H9 (cell line): ENCODE measurements around the gene APOA1. TPM values are rescaled to one million over a fixed set of nuclear protein-coding genes. Genes with fewer than 3 reads are reported as not detected.

Experiments used
- DNase-seq: peaks from one replicate; pipeline ENCODE4 v3.0.0-alpha.2; 2017
- H2AFZ ChIP-seq: one replicate; pipeline ENCODE4 v1.6.1; 2013; ENCODE audit warnings: mild to moderate bottlenecking, low read length, control low read depth, moderate library complexity
- H2AK5ac ChIP-seq: 2 replicates; pipeline ENCODE4 v1.6.1; 2013; ENCODE audit warnings: low read length, control low read depth, mixed read lengths; ENCODE audit not compliant: insufficient read length
- H2BK120ac ChIP-seq: one replicate; pipeline ENCODE4 v1.6.1; 2013; ENCODE audit warnings: low read depth, mild to moderate bottlenecking, low read length, control low read depth, inconsistent platforms; ENCODE audit not compliant: poor library complexity, severe bottlenecking
- H2BK12ac ChIP-seq: 2 replicates; pipeline ENCODE4 v1.6.1; 2013; ENCODE audit warnings: low read length, control low read depth, mixed read lengths, low read depth; ENCODE audit not compliant: insufficient read length
- H2BK15ac ChIP-seq: 2 replicates; pipeline ENCODE4 v1.6.1; 2013; ENCODE audit warnings: low read depth, low read length, control low read depth
- H2BK20ac ChIP-seq: one replicate; pipeline ENCODE4 v1.6.1; 2013; ENCODE audit warnings: low read depth, mild to moderate bottlenecking, low read length, control low read depth, inconsistent platforms; ENCODE audit not compliant: poor library complexity, severe bottlenecking
- H2BK5ac ChIP-seq: 2 replicates; pipeline ENCODE4 v1.6.1; 2013; ENCODE audit warnings: low read length, control low read depth, mixed read lengths; ENCODE audit not compliant: insufficient read length
- H3K14ac ChIP-seq: 2 replicates; pipeline ENCODE4 v1.6.1; 2013; ENCODE audit warnings: low read length, control low read depth; ENCODE audit not compliant: insufficient read depth
- H3K18ac ChIP-seq: 2 replicates; pipeline ENCODE4 v1.6.1; 2013; ENCODE audit warnings: low read depth, mild to moderate bottlenecking, mixed read lengths, low read length, control low read depth; ENCODE audit not compliant: insufficient read length
- H3K23ac ChIP-seq: 2 replicates; pipeline ENCODE4 v1.6.1; 2013; ENCODE audit warnings: low read length, control low read depth, mixed read lengths, low read depth; ENCODE audit not compliant: insufficient read length
- H3K23me2 ChIP-seq: 2 replicates; pipeline ENCODE4 v1.6.1; 2013; ENCODE audit warnings: low read depth, mild to moderate bottlenecking, mixed read lengths, low read length, control low read depth; ENCODE audit not compliant: insufficient read length, poor library complexity, severe bottlenecking
- H3K27ac ChIP-seq: 2 replicates; pipeline ENCODE4 v1.5.1; 2013; ENCODE audit warnings: low read length, control low read depth, mixed read lengths, low read depth; ENCODE audit not compliant: insufficient read length
- H3K27me3 ChIP-seq: 2 replicates; pipeline ENCODE4 v1.6.1; 2013; ENCODE audit warnings: low read length, control low read depth, inconsistent platforms; ENCODE audit not compliant: insufficient read depth
- H3K4ac ChIP-seq: 2 replicates; pipeline ENCODE4 v1.6.1; 2013; ENCODE audit warnings: low read depth, mild to moderate bottlenecking, control low read depth, inconsistent platforms, low read length, moderate library complexity
- H3K4me1 ChIP-seq: 2 replicates; pipeline ENCODE4 v1.6.1; 2013; ENCODE audit warnings: low read length, control low read depth, inconsistent platforms; ENCODE audit not compliant: insufficient read depth
- H3K4me2 ChIP-seq: 2 replicates; pipeline ENCODE4 v1.6.1; 2013; ENCODE audit warnings: low read length, control low read depth, mixed read lengths; ENCODE audit not compliant: insufficient read length, insufficient read depth
- H3K56ac ChIP-seq: 2 replicates; pipeline ENCODE4 v1.6.1; 2013; ENCODE audit warnings: low read depth, mild to moderate bottlenecking, mixed read lengths, low read length, control low read depth; ENCODE audit not compliant: insufficient read length
- H3K79me1 ChIP-seq: 2 replicates; pipeline ENCODE4 v1.6.1; 2013; ENCODE audit warnings: low read depth, mild to moderate bottlenecking, moderate library complexity, low read length, control low read depth, inconsistent platforms; ENCODE audit not compliant: insufficient read depth, poor library complexity, severe bottlenecking
- H3K79me2 ChIP-seq: 2 replicates; pipeline ENCODE4 v1.6.1; 2013; ENCODE audit warnings: low read length, control low read depth, inconsistent platforms; ENCODE audit not compliant: insufficient read depth
- H3K9ac ChIP-seq: 2 replicates; pipeline ENCODE4 v1.6.1; 2013; ENCODE audit warnings: low read length, control low read depth, mixed read lengths; ENCODE audit not compliant: insufficient read length; ENCODE audit errors: extremely low read depth
- H3K9me3 ChIP-seq: one replicate; pipeline ENCODE4 v1.6.1; 2013; ENCODE audit warnings: low read depth, low read length, inconsistent platforms; ENCODE audit not compliant: control insufficient read depth
- H3T11ph ChIP-seq: one replicate; pipeline ENCODE4 v1.6.1; 2013; ENCODE audit warnings: mild to moderate bottlenecking, low read length, control low read depth, inconsistent platforms
- H4K20me1 ChIP-seq: one replicate; pipeline ENCODE4 v1.6.1; 2013; ENCODE audit not compliant: control insufficient read depth, insufficient read length, insufficient read depth
- H4K5ac ChIP-seq: 2 replicates; pipeline ENCODE4 v1.6.1; 2013; ENCODE audit warnings: low read depth, mild to moderate bottlenecking, mixed read lengths, low read length, control low read depth; ENCODE audit not compliant: insufficient read length
- H4K8ac ChIP-seq: replicated peaks from 2 replicates; pipeline ENCODE4 v1.6.1; 2013; ENCODE audit warnings: low read length, control low read depth, mixed read lengths, low read depth; ENCODE audit not compliant: insufficient read length
- H4K91ac ChIP-seq: 2 replicates; pipeline ENCODE4 v1.6.1; 2013; ENCODE audit warnings: low read depth, mild to moderate bottlenecking, moderate library complexity, mixed read lengths, low read length, control low read depth; ENCODE audit not compliant: insufficient read length
- H3K27ac Mint-ChIP-seq, 3 experiments: 2 replicates in 2 of 3; 3 replicates in 1 of 3; pipeline ENCODE4 v1.8.0; 2020 to 2021; ENCODE audit warnings: mixed read lengths in 3 of 3, mild to moderate bottlenecking in 1 of 3, moderate library complexity in 1 of 3
- H3K27me3 Mint-ChIP-seq: 2 replicates; pipeline ENCODE4 v1.8.0; 2021; ENCODE audit warnings: low read depth, mild to moderate bottlenecking, moderate library complexity, mixed read lengths
- H3K36me3 Mint-ChIP-seq, 3 experiments: 2 replicates in 2 of 3; 3 replicates in 1 of 3; pipeline ENCODE4 v1.8.0; 2020 to 2021; ENCODE audit warnings: low read depth in 3 of 3, mixed read lengths in 3 of 3; ENCODE audit not compliant: insufficient read depth in 1 of 3
- H3K4me1 Mint-ChIP-seq, 2 experiments: 2 replicates each; pipeline ENCODE4 v1.8.0; 2020; ENCODE audit warnings: mixed read lengths in 2 of 2
- H3K4me3 Mint-ChIP-seq, 2 experiments: 2 replicates in 1 of 2; 3 replicates in 1 of 2; pipeline ENCODE4 v1.8.0; 2020 to 2021; ENCODE audit warnings: mild to moderate bottlenecking in 2 of 2, mixed read lengths in 2 of 2, moderate library complexity in 1 of 2
- H3K9me3 Mint-ChIP-seq, 2 experiments: 2 replicates in 1 of 2; 3 replicates in 1 of 2; pipeline ENCODE4 v1.8.0; 2020; ENCODE audit warnings: mild to moderate bottlenecking in 2 of 2, mixed read lengths in 2 of 2, moderate library complexity in 1 of 2
- CTCF ChIP-seq: fragments of 200-600 bp; sonication (generic); conservative IDR thresholded peaks from 3 replicates; pipeline ENCODE4 v1.8.0; 2021; ENCODE audit warnings: antibody characterized with exemption, mild to moderate bottlenecking
- WGBS: extraction: QIAGEN DNeasy Blood & Tissue Kit; methylation state at CpG from one replicate; pipeline ENCODE4 v1.1.7; 2013; ENCODE audit warnings: missing lambda C conversion rate, low lambda C conversion rate, mixed read lengths; ENCODE audit not compliant: insufficient read length; ENCODE audit errors: extremely low coverage; 5-methylcytosine and 5-hydroxymethylcytosine counted together
- total RNA-seq: library from RNA; stranded (reverse); gene quantifications from 2 replicates; pipeline ENCODE4 v1.2.1, GENCODE V29; 2021

The APOA1 gene
- total RNA-seq, 1 experiment from 2014 or later, result 0.68 TPM

- WGBS, result no CpG with 5 or more reads among the region's 22 CpGs
- Histone ChIP-seq H3K4me2 (no peak overlapping the region), H3K23me2 (no peaks in the 10 kb centered on the region), H2AFZ (no peak overlapping the region), H3K23ac (no peak overlapping the region), H3K4ac (no peak overlapping the region), H3K9ac (no peak overlapping the region), H4K8ac (no peak overlapping the region), H3T11ph (no peak overlapping the region), H3K27me3 (no peaks in the 10 kb centered on the region), H2BK20ac (no peak overlapping the region), H2BK120ac (no peak overlapping the region), H2BK12ac (no peak overlapping the region), H3K79me1 (no peaks in the 10 kb centered on the region), H3K56ac (no peak overlapping the region), H4K91ac (no peak overlapping the region), H2BK5ac (no peak overlapping the region), H4K5ac (no peak overlapping the region), H3K27ac (no peak overlapping the region), H3K18ac (no peak overlapping the region), H3K79me2 (no peaks in the 10 kb centered on the region), H3K14ac (no peak overlapping the region), H3K4me1 (no peaks in the 10 kb centered on the region; the same call in 1 of the 2 replicates), H3K9me3 (no peaks in the 10 kb centered on the region), H2AK5ac (no peak overlapping the region), H4K20me1 (no peaks in the 10 kb centered on the region), H2BK15ac (no peak overlapping the region)
- H3K9me3 Mint-ChIP-seq, result 0 out of 5 replicates have a peak, but pooled peaks cover 0 to under 1% of the 10 kb centered on the region in 2 experiments
- H3K27ac Mint-ChIP-seq, result no peak overlapping the region; a peak in 1 of 7 replicates
- no peak overlapping the region for H3K4me3 Mint-ChIP-seq
- peaks cover 11% of the 10 kb centered on the region for H3K27me3 Mint-ChIP-seq
- DNase-seq, result no peak
- TF ChIP-seq CTCF, result no peak
- peaks cover 5 to 12% of the 10 kb centered on the region in 2 experiments for H3K4me1 Mint-ChIP-seq
- H3K36me3 Mint-ChIP-seq, result no peaks in the 10 kb centered on the region
Observed at GRCh38 chr11:116825854-116826750, 11.3 kb downstream of the APOA1 start.
